ENCODE data around the gene COL11A1.

The COL11A1 gene

GRCh38 chr1:103025858-103026409 lies 82.4 kb downstream of the COL11A1 start:
- H3K27ac ChIP-seq (ENCODE audit: insufficient read depth, low read length, poor library complexity, severe bottlenecking) = no peak overlapping the region
- no peak for DNase-seq
- no peaks in the 10 kb centered on the region for H3K4me1 ChIP-seq (ENCODE audit: control insufficient read depth, insufficient read depth, low read length, poor library complexity, severe bottlenecking)
- H3K36me3 ChIP-seq (ENCODE audit: control insufficient read depth, insufficient read depth, low read length) = no peaks in the 10 kb centered on the region
- no peaks in the 10 kb centered on the region for H3K9me3 ChIP-seq (ENCODE audit: control insufficient read depth, low read length)
- no peaks in the 10 kb centered on the region for H3K27me3 ChIP-seq (replicated peaks; ENCODE audit: control insufficient read depth, insufficient read depth, low read length, poor library complexity, severe bottlenecking)
- H3K4me3 ChIP-seq (ENCODE audit: insufficient read depth, low read depth, low read length, poor library complexity, severe bottlenecking) = no peak overlapping the region

- H3K27ac ChIP-seq (ENCODE audit: insufficient read depth, low read length, poor library complexity, severe bottlenecking) = no peak overlapping the region
- no peaks in the 10 kb centered on the region for H3K9me3 ChIP-seq (ENCODE audit: control insufficient read depth, low read length)
- H3K27me3 ChIP-seq (replicated peaks; ENCODE audit: control insufficient read depth, insufficient read depth, low read length, poor library complexity, severe bottlenecking) = no peaks in the 10 kb centered on the region
- H3K36me3 ChIP-seq (ENCODE audit: control insufficient read depth, insufficient read depth, low read length) = no peaks in the 10 kb centered on the region
- no peak overlapping the region for H3K4me3 ChIP-seq (ENCODE audit: insufficient read depth, low read depth, low read length, poor library complexity, severe bottlenecking)
- no peaks in the 10 kb centered on the region for H3K4me1 ChIP-seq (ENCODE audit: control insufficient read depth, insufficient read depth, low read length, poor library complexity, severe bottlenecking)
- no peak for DNase-seq
Measured at GRCh38 chr1:103024051-103024450, 84.3 kb downstream of the COL11A1 start.

GRCh38 chr1:103002005-103002404 lies 106.3 kb downstream of the COL11A1 start:
- no peaks in the 10 kb centered on the region for H3K36me3 ChIP-seq (ENCODE audit: control insufficient read depth, insufficient read depth, low read length)
- H3K9me3 ChIP-seq (ENCODE audit: control insufficient read depth, low read length) = no peaks in the 10 kb centered on the region
- no peak overlapping the region for H3K27ac ChIP-seq (ENCODE audit: insufficient read depth, low read length, poor library complexity, severe bottlenecking)
- H3K4me3 ChIP-seq (ENCODE audit: insufficient read depth, low read depth, low read length, poor library complexity, severe bottlenecking) = no peak overlapping the region
- no peaks in the 10 kb centered on the region for H3K27me3 ChIP-seq (replicated peaks; ENCODE audit: control insufficient read depth, insufficient read depth, low read length, poor library complexity, severe bottlenecking)
- no peaks in the 10 kb centered on the region for H3K4me1 ChIP-seq (ENCODE audit: control insufficient read depth, insufficient read depth, low read length, poor library complexity, severe bottlenecking)
- no peak for DNase-seq

- Histone ChIP-seq H3K27ac (ENCODE audit: insufficient read depth, low read length, poor library complexity, severe bottlenecking) (no peak overlapping the region), H3K27me3 (replicated peaks; ENCODE audit: control insufficient read depth, insufficient read depth, low read length, poor library complexity, severe bottlenecking) (no peaks in the 10 kb centered on the region), H3K9me3 (ENCODE audit: control insufficient read depth, low read length) (no peaks in the 10 kb centered on the region), H3K4me3 (ENCODE audit: insufficient read depth, low read depth, low read length, poor library complexity, severe bottlenecking) (no peak overlapping the region), H3K36me3 (ENCODE audit: control insufficient read depth, insufficient read depth, low read length) (no peaks in the 10 kb centered on the region), H3K4me1 (ENCODE audit: control insufficient read depth, insufficient read depth, low read length, poor library complexity, severe bottlenecking) (no peaks in the 10 kb centered on the region)
- no peak for DNase-seq
Measured at GRCh38 chr1:102978874-102979273, 129.4 kb downstream of the COL11A1 start.

- H3K9me3 ChIP-seq (ENCODE audit: control insufficient read depth, low read length) = no peaks in the 10 kb centered on the region
- no peak overlapping the region for H3K4me3 ChIP-seq (ENCODE audit: insufficient read depth, low read depth, low read length, poor library complexity, severe bottlenecking)
- H3K36me3 ChIP-seq (ENCODE audit: control insufficient read depth, insufficient read depth, low read length) = no peaks in the 10 kb centered on the region
- H3K27me3 ChIP-seq (replicated peaks; ENCODE audit: control insufficient read depth, insufficient read depth, low read length, poor library complexity, severe bottlenecking) = no peaks in the 10 kb centered on the region
- no peaks in the 10 kb centered on the region for H3K4me1 ChIP-seq (ENCODE audit: control insufficient read depth, insufficient read depth, low read length, poor library complexity, severe bottlenecking)
- DNase-seq = no peak
- no peak overlapping the region for H3K27ac ChIP-seq (ENCODE audit: insufficient read depth, low read length, poor library complexity, severe bottlenecking)
Measured at GRCh38 chr1:102977292-102977691, 131.0 kb downstream of the COL11A1 start.

GRCh38 chr1:102970496-102971078 lies 137.7 kb downstream of the COL11A1 start:
- Histone ChIP-seq H3K27ac (ENCODE audit: insufficient read depth, low read length, poor library complexity, severe bottlenecking) (no peak overlapping the region), H3K4me3 (ENCODE audit: insufficient read depth, low read depth, low read length, poor library complexity, severe bottlenecking) (no peak overlapping the region), H3K9me3 (ENCODE audit: control insufficient read depth, low read length) (no peaks in the 10 kb centered on the region), H3K36me3 (ENCODE audit: control insufficient read depth, insufficient read depth, low read length) (no peaks in the 10 kb centered on the region), H3K4me1 (ENCODE audit: control insufficient read depth, insufficient read depth, low read length, poor library complexity, severe bottlenecking) (no peaks in the 10 kb centered on the region), H3K27me3 (replicated peaks; ENCODE audit: control insufficient read depth, insufficient read depth, low read length, poor library complexity, severe bottlenecking) (no peaks in the 10 kb centered on the region)
- DNase-seq = no peak

- no peaks in the 10 kb centered on the region for H3K9me3 ChIP-seq (ENCODE audit: control insufficient read depth, low read length)
- no peak overlapping the region for H3K27ac ChIP-seq (ENCODE audit: insufficient read depth, low read length, poor library complexity, severe bottlenecking)
- H3K4me3 ChIP-seq (ENCODE audit: insufficient read depth, low read depth, low read length, poor library complexity, severe bottlenecking) = no peak overlapping the region
- no peaks in the 10 kb centered on the region for H3K27me3 ChIP-seq (replicated peaks; ENCODE audit: control insufficient read depth, insufficient read depth, low read length, poor library complexity, severe bottlenecking)
- H3K4me1 ChIP-seq (ENCODE audit: control insufficient read depth, insufficient read depth, low read length, poor library complexity, severe bottlenecking) = no peaks in the 10 kb centered on the region
- no peaks in the 10 kb centered on the region for H3K36me3 ChIP-seq (ENCODE audit: control insufficient read depth, insufficient read depth, low read length)
- DNase-seq = no peak
Measured at GRCh38 chr1:102967786-102968185, 140.5 kb downstream of the COL11A1 start.

GRCh38 chr1:102961549-102961948 lies 146.8 kb downstream of the COL11A1 start:
- H3K27me3 ChIP-seq (replicated peaks; ENCODE audit: control insufficient read depth, insufficient read depth, low read length, poor library complexity, severe bottlenecking) = no peaks in the 10 kb centered on the region
- no peaks in the 10 kb centered on the region for H3K9me3 ChIP-seq (ENCODE audit: control insufficient read depth, low read length)
- no peak for DNase-seq
- H3K4me3 ChIP-seq (ENCODE audit: insufficient read depth, low read depth, low read length, poor library complexity, severe bottlenecking) = no peak overlapping the region
- H3K27ac ChIP-seq (ENCODE audit: insufficient read depth, low read length, poor library complexity, severe bottlenecking) = no peak overlapping the region
- no peaks in the 10 kb centered on the region for H3K4me1 ChIP-seq (ENCODE audit: control insufficient read depth, insufficient read depth, low read length, poor library complexity, severe bottlenecking)
- no peaks in the 10 kb centered on the region for H3K36me3 ChIP-seq (ENCODE audit: control insufficient read depth, insufficient read depth, low read length)

GRCh38 chr1:102954576-102954975 lies 153.7 kb downstream of the COL11A1 start:
- H3K4me3 ChIP-seq (ENCODE audit: insufficient read depth, low read depth, low read length, poor library complexity, severe bottlenecking) = no peak overlapping the region
- no peak for DNase-seq
- H3K27me3 ChIP-seq (replicated peaks; ENCODE audit: control insufficient read depth, insufficient read depth, low read length, poor library complexity, severe bottlenecking) = no peaks in the 10 kb centered on the region
- H3K4me1 ChIP-seq (ENCODE audit: control insufficient read depth, insufficient read depth, low read length, poor library complexity, severe bottlenecking) = no peaks in the 10 kb centered on the region
- H3K36me3 ChIP-seq (ENCODE audit: control insufficient read depth, insufficient read depth, low read length) = no peaks in the 10 kb centered on the region
- H3K9me3 ChIP-seq (ENCODE audit: control insufficient read depth, low read length) = no peaks in the 10 kb centered on the region
- H3K27ac ChIP-seq (ENCODE audit: insufficient read depth, low read length, poor library complexity, severe bottlenecking) = no peak overlapping the region

- Histone ChIP-seq H3K4me3 (ENCODE audit: insufficient read depth, low read depth, low read length, poor library complexity, severe bottlenecking) (no peak overlapping the region), H3K9me3 (ENCODE audit: control insufficient read depth, low read length) (no peaks in the 10 kb centered on the region), H3K27me3 (replicated peaks; ENCODE audit: control insufficient read depth, insufficient read depth, low read length, poor library complexity, severe bottlenecking) (no peaks in the 10 kb centered on the region), H3K36me3 (ENCODE audit: control insufficient read depth, insufficient read depth, low read length) (no peaks in the 10 kb centered on the region), H3K4me1 (ENCODE audit: control insufficient read depth, insufficient read depth, low read length, poor library complexity, severe bottlenecking) (no peaks in the 10 kb centered on the region), H3K27ac (ENCODE audit: insufficient read depth, low read length, poor library complexity, severe bottlenecking) (no peak overlapping the region)
- no peak for DNase-seq
Measured at GRCh38 chr1:102952400-102952799, 155.9 kb downstream of the COL11A1 start.
